Measurements from ENCODE around the gene IQCM. TPM values are rescaled to one million over a fixed set of nuclear protein-coding genes. Genes with fewer than 3 reads are reported as not detected.

The IQCM gene
- polyA plus RNA-seq, 1 of the 3 experiments (the other 2 are of a cell fraction): not detected

GRCh38 chr4:149589826-149590225 is 225.8 kb downstream of the IQCM start (continued):
- TF ChIP-seq REST (IDR thresholded peaks at IDR 0.05; ENCODE audit: low read depth, low read length): no peak

GRCh38 chr4:149584722-149585121 is 230.9 kb downstream of the IQCM start:
- TF ChIP-seq USF1 (IDR thresholded peaks at IDR 0.05; ENCODE audit: borderline replicate concordance, low read depth): no peak
- TF ChIP-seq MAX (IDR thresholded peaks at IDR 0.05; ENCODE audit: low read depth): no peak
- no peak for TF ChIP-seq GATA2 (CRISPR knock-in tag; IDR thresholded peaks at IDR 0.05)
- no peak for TF ChIP-seq ELF1 (IDR thresholded peaks at IDR 0.05)
- TF ChIP-seq YY1 (IDR thresholded peaks at IDR 0.05; ENCODE audit: low read depth): no peak
- TF ChIP-seq POLR2AphosphoS5 (IDR thresholded peaks at IDR 0.05; ENCODE audit: low read depth, low read length): no peak
- no peak for TF ChIP-seq EZH2phosphoT487 (IDR thresholded peaks at IDR 0.05; ENCODE audit: borderline replicate concordance, low read depth)
- TF ChIP-seq IRF3 (IDR thresholded peaks at IDR 0.05; ENCODE audit: low read depth, low read length): no peak
- TF ChIP-seq CTCF (IDR thresholded peaks at IDR 0.05): no peak
- TF ChIP-seq REST (IDR thresholded peaks at IDR 0.05; ENCODE audit: low read depth, low read length): no peak
- no peak for TF ChIP-seq SIN3A (IDR thresholded peaks at IDR 0.05; ENCODE audit: borderline replicate concordance, low read depth, low read length)
- Histone ChIP-seq H3K4me2 (no peak overlapping the region), H3K9me3 (no peaks in the 10 kb centered on the region), H3F3A (replicated peaks; ENCODE audit: insufficient read depth) (no peaks in the 10 kb centered on the region), H2AFZ (ENCODE audit: low read depth) (no peak overlapping the region), H3K27me3 (ENCODE audit: insufficient read depth) (no peaks in the 10 kb centered on the region), H3K27ac (ENCODE audit: low read depth in 2 of 2, low read length in 1 of 2) (no peak overlapping the region), H3K4me1 (ENCODE audit: control insufficient read depth in 1 of 2, insufficient read depth in 2 of 2, low read depth in 1 of 2, low read length in 1 of 2) (no peaks in the 10 kb centered on the region), H3K36me3 (replicated peaks in 1 of 2; ENCODE audit: control insufficient read depth in 1 of 2, insufficient read depth in 2 of 2, low read length in 1 of 2) (no peaks in the 10 kb centered on the region), H3K4me3 (ENCODE audit: low read depth in 2 of 2, low read length in 1 of 2) (no peak overlapping the region), H3K9ac (no peak overlapping the region), H4K20me1 (ENCODE audit: insufficient read depth) (no peaks in the 10 kb centered on the region), H3K9me2 (no peaks in the 10 kb centered on the region), H3K79me2 (ENCODE audit: insufficient read depth) (no peaks in the 10 kb centered on the region)
- ChIA-PET CTCF (no interaction called here), POLR2A (no interaction called here)
- no peak for DNase-seq
- WGBS (ENCODE audit: low lambda C conversion rate): 5% methylated on average over 1 of the region's 1 CpG

All from SK-N-SH (cell line).